SU-DHL-6 (cell line): Measurements from ENCODE around the gene PPIL6.
"Not testable (repeated sequence)": the region's sequence is repeated elsewhere in the genome, so short reads cannot be mapped to it uniquely, and the experiment has no call there.

Experiments
- H2AFZ ChIP-seq: fragments of 200-600 bp; sonication (generic); 2 replicates; pipeline ENCODE4 v1.6.1; 2014; ENCODE audit warnings: low read depth, mild to moderate bottlenecking, moderate library complexity, mixed read lengths, antibody characterized with exemption, low read length; ENCODE audit not compliant: severe bottlenecking
- H3F3A ChIP-seq: fragments of 200-600 bp; shearing (Covaris generic); 2 replicates; pipeline ENCODE4 v1.6.0; 2016; ENCODE audit warnings: antibody characterized with exemption, mild to moderate bottlenecking; ENCODE audit not compliant: insufficient read depth
- H3K27ac ChIP-seq: fragments of 200-600 bp; sonication (generic); 2 replicates; pipeline ENCODE4 v1.5.1; 2016; ENCODE audit warnings: low read depth, mild to moderate bottlenecking, low read length, moderate library complexity, mixed read lengths
- H3K27me3 ChIP-seq: fragments of 200-600 bp; sonication (generic), shearing (Covaris generic); 2 replicates; pipeline ENCODE4 v1.6.0; 2014; ENCODE audit warnings: mild to moderate bottlenecking, low read length
- H3K36me3 ChIP-seq: fragments of 200-600 bp; sonication (generic); 2 replicates; pipeline ENCODE4 v1.6.1; 2014; ENCODE audit warnings: mild to moderate bottlenecking, low read length, mixed read lengths
- H3K4me2 ChIP-seq: fragments of 300-600, 200-600 bp; shearing (Covaris generic), sonication (generic); 2 replicates; pipeline ENCODE4 v1.6.0; 2014; ENCODE audit warnings: low read length, low read depth, mild to moderate bottlenecking; ENCODE audit not compliant: poor library complexity, severe bottlenecking
- H3K4me3 ChIP-seq: fragments of 200-600 bp; sonication (generic); 2 replicates; pipeline ENCODE4 v1.5.1; 2014; ENCODE audit warnings: antibody characterized with exemption, low read length, mild to moderate bottlenecking, mixed read lengths; ENCODE audit not compliant: insufficient read depth, poor library complexity, severe bottlenecking
- H3K79me2 ChIP-seq: fragments of 200-600 bp; sonication (generic); 2 replicates; pipeline ENCODE4 v1.6.1; 2014; ENCODE audit warnings: mild to moderate bottlenecking, low read length, moderate library complexity; ENCODE audit not compliant: insufficient read depth
- H3K9ac ChIP-seq: fragments of 200-600 bp; sonication (generic); 2 replicates; pipeline ENCODE4 v1.7.0; 2014; ENCODE audit warnings: mild to moderate bottlenecking, low read length
- H3K9me2 ChIP-seq: fragments of 200-600 bp; sonication (generic); replicated peaks from 2 replicates; pipeline ENCODE4 v1.6.1; 2014; ENCODE audit warnings: low read length; ENCODE audit not compliant: insufficient read depth
- H3K9me3 ChIP-seq: fragments of 200-600 bp; sonication (generic); 2 replicates; pipeline ENCODE4 v1.6.1; 2014; ENCODE audit warnings: low read length, mixed read lengths; ENCODE audit not compliant: insufficient read depth
- H4K20me1 ChIP-seq: fragments of 200-600 bp; sonication (generic); 2 replicates; pipeline ENCODE4 v1.6.1; 2014; ENCODE audit warnings: low read depth, mild to moderate bottlenecking, antibody characterized with exemption, low read length, moderate library complexity, mixed read lengths
- CTCF ChIP-seq: fragments of 200-600 bp; sonication (generic); IDR thresholded peaks from one replicate; pipeline ENCODE4 v1.5.1; 2017; ENCODE audit warnings: antibody characterized with exemption, mild to moderate bottlenecking, low read length, moderate library complexity; ENCODE audit not compliant: insufficient read depth, poor library complexity, severe bottlenecking
- EZH2phosphoT487 ChIP-seq: fragments of 200-600 bp; sonication (generic), shearing (Covaris generic); conservative IDR thresholded peaks from 2 replicates; pipeline ENCODE4 v1.6.1; 2018; ENCODE audit warnings: mild to moderate bottlenecking, antibody characterized with exemption, low read length, moderate library complexity, mixed read lengths

The PPIL6 gene

DNA sequence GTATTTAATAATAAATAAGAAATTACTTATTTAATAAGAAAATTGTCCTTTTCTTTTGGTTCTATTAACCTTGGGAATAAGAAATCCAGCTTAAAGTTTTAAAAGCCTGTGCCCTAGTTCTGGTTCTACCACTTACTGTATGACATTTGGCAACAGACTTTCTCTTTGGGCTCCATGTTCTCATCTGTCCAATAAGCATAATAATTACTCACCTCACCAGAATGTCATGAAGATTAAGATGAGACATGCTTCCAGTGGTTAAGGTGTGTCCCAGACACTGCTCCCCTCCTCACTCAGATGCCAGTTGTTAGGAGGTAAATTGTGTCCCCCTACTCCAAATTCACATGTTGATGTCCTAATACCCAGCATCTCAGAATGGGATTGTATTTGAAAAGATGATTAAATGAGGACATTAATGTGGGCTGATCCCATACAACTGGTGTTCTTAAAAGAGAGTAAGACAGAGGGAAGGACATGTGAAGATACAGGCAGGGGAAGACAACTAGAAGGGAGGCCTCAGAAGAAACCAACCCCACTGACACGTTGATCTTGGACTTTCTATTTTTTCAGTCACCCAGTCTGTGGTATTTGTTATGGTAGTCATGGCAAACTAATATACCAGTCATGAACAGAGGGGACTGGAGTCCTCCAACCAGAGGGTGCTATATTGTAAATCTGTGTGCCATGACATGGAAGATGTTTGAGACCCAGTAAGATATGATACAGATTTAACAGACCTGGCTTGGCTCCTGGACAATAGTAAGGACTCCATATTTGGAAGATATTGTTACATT, 21.5 kb upstream of the PPIL6 start:
- no peaks in the 10 kb centered on the region for H3K27me3 ChIP-seq
- H3F3A ChIP-seq: peaks cover 27% of the 10 kb centered on the region
- no peak overlapping the region for H3K4me3 ChIP-seq
- no peaks in the 10 kb centered on the region for H3K9me3 ChIP-seq
- no peaks in the 10 kb centered on the region for H4K20me1 ChIP-seq
- peaks cover 21% of the 10 kb centered on the region for H3K79me2 ChIP-seq
- H2AFZ ChIP-seq: no peak overlapping the region
- peaks cover 48% of the 10 kb centered on the region for H3K36me3 ChIP-seq
- TF ChIP-seq CTCF: no peak
- no peak for TF ChIP-seq EZH2phosphoT487
- H3K9ac ChIP-seq: no peak overlapping the region
- H3K27ac ChIP-seq: no peak overlapping the region
- no peak overlapping the region for H3K4me2 ChIP-seq
- H3K9me2 ChIP-seq: no peaks in the 10 kb centered on the region

- not testable (repeated sequence) for H3K4me2 ChIP-seq, H4K20me1 ChIP-seq, H3K27me3 ChIP-seq, H3K9me2 ChIP-seq, H3K9ac ChIP-seq, H3K27ac ChIP-seq, H2AFZ ChIP-seq, H3K9me3 ChIP-seq, H3K4me3 ChIP-seq
- peaks cover 20% of the 10 kb centered on the region for H3K79me2 ChIP-seq
- H3K36me3 ChIP-seq: peaks cover 41% of the 10 kb centered on the region
- peaks cover 34% of the 10 kb centered on the region for H3F3A ChIP-seq
Measured at GRCh38 chr6:109461205-109461604, 20.8 kb upstream of the PPIL6 start.

DNA sequence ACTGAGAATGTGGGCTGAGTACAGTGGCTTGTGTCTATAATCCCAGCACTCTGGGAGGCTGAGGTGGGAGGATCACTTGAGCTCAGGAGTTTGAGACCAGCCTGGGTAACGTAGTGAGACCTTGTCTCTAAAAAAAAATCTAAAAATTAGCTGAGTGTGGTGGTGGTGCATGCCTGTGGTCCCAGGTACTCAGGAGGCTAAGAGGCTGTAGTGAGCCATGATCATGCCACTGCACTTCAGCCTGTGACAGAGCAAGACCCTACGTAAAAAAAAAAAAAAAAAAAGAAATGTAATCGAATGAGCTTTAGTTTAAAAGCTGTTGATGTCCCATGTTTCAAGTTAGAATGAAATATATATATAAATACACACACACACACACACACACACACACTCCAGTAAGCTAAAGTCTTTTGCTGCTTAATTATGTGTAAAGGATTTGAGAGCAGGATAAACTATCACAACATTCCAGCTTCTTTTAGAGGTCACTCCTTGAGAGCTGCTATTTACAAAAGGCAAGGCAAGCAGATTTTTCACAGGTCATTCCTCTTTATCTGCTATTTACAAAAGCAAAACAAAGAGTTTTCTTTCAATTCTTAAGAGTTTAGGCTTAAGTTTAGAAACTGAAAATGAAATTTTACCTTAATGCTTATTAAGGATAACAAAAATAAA, 19.9 kb upstream of the PPIL6 start:
- Histone ChIP-seq H3K9me3 (no peaks in the 10 kb centered on the region), H3K9me2 (no peaks in the 10 kb centered on the region), H3K27me3 (no peaks in the 10 kb centered on the region), H2AFZ (no peak overlapping the region), H3K27ac (peak overlapping the region; percentile 16; the same call in 1 of the 2 replicates), H3K9ac (no peak overlapping the region), H3F3A (peaks cover 35% of the 10 kb centered on the region), H3K79me2 (peaks cover 11% of the 10 kb centered on the region; the same call in 1 of the 2 replicates), H3K4me3 (no peak overlapping the region), H3K4me2 (no peak overlapping the region), H3K36me3 (peaks cover 32% of the 10 kb centered on the region), H4K20me1 (no peaks in the 10 kb centered on the region)
- TF ChIP-seq EZH2phosphoT487: no peak
- TF ChIP-seq CTCF: no peak
